GM12878 (cell line): Measurements from ENCODE around the gene PGLYRP4. TPM values are rescaled to one million over a fixed set of nuclear protein-coding genes. Genes with fewer than 3 reads are reported as not detected.

ENCODE experiments used
- ATAC-seq: fragments of 200-7000 bp; cut with Tn5 transposase; 3 replicates; pipeline ENCODE4 v1.9.1; 2020; ENCODE audit warnings: mild to moderate bottlenecking, moderate library complexity
- BruUV-seq: library from RNA; stranded (reverse); fragments of 400-500 nt; replicated peaks from 2 replicates; lab custom pipeline; 2021; lab: Mats Ljungman, UMichigan
- CTCF ChIA-PET: fragments of 300-600 bp; sonication (Branson Sonifier 250); formaldehyde crosslinking; extraction: SDS; loops from one replicate; lab custom pipeline; 2021; ENCODE audit warnings: inconsistent platforms; lab: Yijun Ruan, JAX
- POLR2A ChIA-PET: fragments of 350-600 bp; formaldehyde crosslinking; extraction: SDS; loops from one replicate; lab custom pipeline; 2021; ENCODE audit warnings: inconsistent platforms; lab: Charles Lee
- RAD21 ChIA-PET: fragments of 300-600 bp; sonication (Branson Sonifier 250); formaldehyde crosslinking; loops from one replicate; lab custom pipeline; 2023; ENCODE audit warnings: antibody characterized with exemption; ENCODE audit not compliant: unreplicated experiment; lab: Charles Lee
- SMC1A ChIA-PET: fragments of 300-600 bp; sonication (Branson Sonifier 250); formaldehyde crosslinking; loops from one replicate; lab custom pipeline; 2023; ENCODE audit not compliant: unreplicated experiment, uncharacterized antibody; lab: Charles Lee
- DNase-seq: peaks from one replicate; pipeline ENCODE4 v3.0.0-alpha.2; 2011; ENCODE audit warnings: low read depth, low spot score
- FAIRE-seq: peaks from 3 replicates; lab custom pipeline; 2011; peaks lifted over from hg19 to GRCh38; lab: Jason Lieb, UNC
- H2AFZ ChIP-seq: 2 replicates; pipeline ENCODE4 v1.6.0; 2011; ENCODE audit warnings: low read depth, low read length, control low read depth; ENCODE audit not compliant: control insufficient read depth
- H3K27ac ChIP-seq: 2 replicates; pipeline ENCODE4 v1.5.1; 2011; ENCODE audit warnings: control low read depth; ENCODE audit not compliant: control insufficient read depth, insufficient read depth
- H3K27me3 ChIP-seq, 2 experiments: replicated peaks in 1 of 2; 2 replicates each; pipeline versions ENCODE4 v1.6.0 to v1.6.1; 2011; ENCODE audit warnings: low read length in 1 of 2; ENCODE audit not compliant: control insufficient read depth in 2 of 2, insufficient read depth in 2 of 2
- H3K36me3 ChIP-seq, 2 experiments: 2 replicates each; pipeline ENCODE4 v1.5.1; 2011; ENCODE audit warnings: low read length in 1 of 2; ENCODE audit not compliant: control insufficient read depth in 2 of 2, insufficient read depth in 2 of 2
- H3K4me1 ChIP-seq: 2 replicates; pipeline ENCODE4 v1.6.1; 2011; ENCODE audit warnings: mild to moderate bottlenecking, low read length, moderate library complexity, mixed read lengths; ENCODE audit not compliant: control insufficient read depth, insufficient read depth
- H3K4me2 ChIP-seq: 2 replicates; pipeline ENCODE4 v1.6.0; 2011; ENCODE audit warnings: control low read depth; ENCODE audit not compliant: control insufficient read depth, insufficient read depth
- H3K4me3 ChIP-seq: fragments of 200-600 bp; sonication (generic); 2 replicates; pipeline ENCODE4 v1.5.1; 2016
- H3K79me2 ChIP-seq: 2 replicates; pipeline ENCODE4 v1.6.0; 2011; ENCODE audit warnings: low read length; ENCODE audit not compliant: control insufficient read depth, insufficient read depth
- H3K9ac ChIP-seq: 2 replicates; pipeline ENCODE4 v1.8.0; 2011; ENCODE audit warnings: low read length, control low read depth, mixed read lengths; ENCODE audit not compliant: control insufficient read depth, insufficient read depth
- H3K9me3 ChIP-seq: replicated peaks from 3 replicates; pipeline ENCODE4 v1.5.1; 2011; ENCODE audit warnings: mild to moderate bottlenecking, low read length; ENCODE audit not compliant: control insufficient read depth, insufficient read depth
- H4K20me1 ChIP-seq: 2 replicates; pipeline ENCODE4 v1.6.0; 2011; ENCODE audit not compliant: control insufficient read depth, insufficient read depth
- ATF7 ChIP-seq: fragments of 450-650 bp; IDR thresholded peaks from 2 replicates; pipeline ENCODE4 v1.6.1; 2016; ENCODE audit warnings: low read depth, mild to moderate bottlenecking
- CEBPZ ChIP-seq: fragments of 150-350 bp; IDR thresholded peaks from 2 replicates; pipeline ENCODE4 v1.6.1; 2016; ENCODE audit warnings: low read depth, low read length
- CHD1 ChIP-seq: IDR thresholded peaks from 2 replicates; pipeline ENCODE4 v1.6.1; 2012; ENCODE audit warnings: low read depth, low read length, improper control_type of control experiment
- CHD4 ChIP-seq: fragments of 200-600 bp; sonication (generic); IDR thresholded peaks from 2 replicates; pipeline ENCODE4 v1.6.1; 2016; ENCODE audit warnings: mild to moderate bottlenecking
- ELK1 ChIP-seq: IDR thresholded peaks from 2 replicates; pipeline ENCODE4 v1.6.1; 2012; ENCODE audit warnings: low read depth, low read length, improper control_type of control experiment
- ESRRA ChIP-seq: IDR thresholded peaks from 2 replicates; pipeline ENCODE4 v1.6.1; 2012; ENCODE audit warnings: mild to moderate bottlenecking, low read length, improper control_type of control experiment
- IRF4 ChIP-seq: IDR thresholded peaks from 2 replicates; pipeline ENCODE4 v1.6.1; 2011; ENCODE audit warnings: low read depth, low read length
- JUND ChIP-seq: IDR thresholded peaks from 2 replicates; pipeline ENCODE4 v1.6.1; 2012; ENCODE audit warnings: low read depth, mild to moderate bottlenecking, low read length, improper control_type of control experiment, moderate library complexity
- NFIC ChIP-seq: IDR thresholded peaks from 2 replicates; pipeline ENCODE4 v1.6.1; 2012; ENCODE audit warnings: low read depth, mild to moderate bottlenecking, inconsistent platforms, low read length, moderate library complexity
- REST ChIP-seq: IDR thresholded peaks from 2 replicates; pipeline ENCODE4 v1.6.1; 2012; ENCODE audit warnings: mild to moderate bottlenecking, low read depth, low read length
- RFX5 ChIP-seq: IDR thresholded peaks from 2 replicates; pipeline ENCODE4 v1.6.1; 2011; ENCODE audit warnings: low read depth, low read length, improper control_type of control experiment
- RUNX3 ChIP-seq: IDR thresholded peaks from 2 replicates; pipeline ENCODE4 v1.6.1; 2012; ENCODE audit warnings: low read length, inconsistent platforms
- YBX1 ChIP-seq: fragments of 450-650 bp; IDR thresholded peaks from 2 replicates; pipeline ENCODE4 v1.6.1; 2016; ENCODE audit warnings: antibody characterized with exemption
- YY1 ChIP-seq: IDR thresholded peaks from 2 replicates; pipeline ENCODE4 v1.6.1; 2011; ENCODE audit warnings: low read depth, mild to moderate bottlenecking, low read length
- WGBS: methylation state at CpG from one replicate; pipeline ENCODE4 v1.1.6; 2016; ENCODE audit warnings: low lambda C conversion rate; ENCODE audit not compliant: insufficient replicate concordance, insufficient coverage; ENCODE audit errors: missing lambda C conversion rate; 5-methylcytosine and 5-hydroxymethylcytosine counted together
- in situ Hi-C: fragments of 300-500 bp; cut with MboI; formaldehyde crosslinking; loops from 9 replicates; pipeline ENCODE4 v1.14.3; 2018; ENCODE audit warnings: mixed read lengths
- intact Hi-C: fragments of 100-400 bp; cut with micrococcal nuclease; formaldehyde crosslinking; loops from one replicate; pipeline ENCODE4 v1.14.2; 2022; ENCODE audit not compliant: unreplicated experiment
- polyA plus RNA-seq, 11 experiments: library from polyadenylated mRNA; depleted of rRNA in 4 of 11; unstranded in 6 of 11; stranded (reverse) in 5 of 11; fragments of >200 nt; fragmentation: Nextera tagmentation in 4 of 11; fragmentation: Illumina TruSeq in 1 of 11; extraction: Ambion mirVana in 4 of 11; extraction: Trizol in 1 of 11; gene quantifications; 1 replicate in 1 of 11; 2 replicates in 10 of 11; pipeline versions ENCODE4 v1.2.1 to v1.2.3, GENCODE V29; 2011 to 2016; ENCODE audit warnings: inconsistent platforms in 2 of 11, missing spikeins in 2 of 11, low read depth in 1 of 11
- total RNA-seq, 4 experiments: library from RNA; depleted of rRNA in 3 of 4; stranded (reverse); fragments of >200 nt in 3 of 4; fragmentation: Illumina TruSeq in 1 of 4; extraction: Trizol in 1 of 4; gene quantifications; 2 replicates each; pipeline versions ENCODE4 v1.2.1 to v1.2.3, GENCODE V29; 2013 to 2021

PGLYRP4 gene
- total and polyA plus RNA-seq, 10 of the 15 experiments (the other 5 are each of a cell fraction or from before 2014, with no cell fraction given) = 0.22 to 3.0 (median 0.44) TPM

DNA sequence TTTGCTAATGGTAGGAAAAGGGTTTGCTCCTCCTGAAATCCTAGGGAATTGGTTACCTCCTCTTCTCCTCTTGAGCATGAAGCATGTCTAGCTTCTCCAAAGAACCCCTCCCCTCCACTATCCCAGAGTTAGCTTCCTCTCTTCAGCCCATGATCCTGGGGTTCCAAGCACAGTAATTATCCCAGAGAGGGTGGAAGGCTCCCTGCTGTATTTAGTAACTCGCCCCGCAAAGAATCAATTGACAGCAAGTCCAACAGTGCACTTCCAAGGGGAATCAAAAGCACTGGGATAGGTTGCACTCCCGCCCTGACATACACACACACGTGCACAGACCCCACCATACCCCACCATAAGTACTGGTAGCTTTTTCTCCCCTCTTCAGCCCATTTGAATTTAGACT is 39.1 kb upstream of the PGLYRP4 start:
- FAIRE-seq = no peak
- CTCF ChIA-PET = no interaction called here
- Histone ChIP-seq H3K27ac (no peak overlapping the region), H3K79me2 (no peaks in the 10 kb centered on the region), H4K20me1 (no peaks in the 10 kb centered on the region), H3K9me3 (no peaks in the 10 kb centered on the region), H2AFZ (no peak overlapping the region), H3K4me3 (no peak overlapping the region), H3K36me3 (no peaks in the 10 kb centered on the region), H3K4me2 (no peak overlapping the region), H3K9ac (no peak overlapping the region), H3K4me1 (no peaks in the 10 kb centered on the region), H3K27me3 (peaks cover 0 to 2% of the 10 kb centered on the region in 2 experiments; a peak in 1 of 4 replicates)
- TF ChIP-seq ESRRA (no peak), JUND (no peak), CHD1 (no peak), ATF7 (no peak), RFX5 (no peak), CHD4 (no peak), RUNX3 (no peak), YY1 (no peak), YBX1 (no peak), IRF4 (no peak), CEBPZ (no peak), REST (no peak), NFIC (no peak), ELK1 (no peak)
- DNase-seq = no peak
- in situ Hi-C loops (no loop called here), intact Hi-C loops (no loop called here)
- POLR2A ChIA-PET = no interaction called here
- no TSS peak for BruUV-seq
- SMC1A ChIA-PET = no interaction called here
- 0% methylated on average over 4 of the region's 4 CpGs for WGBS
- RAD21 ChIA-PET = no interaction called here
- no peak for ATAC-seq
